Heart right ventricle (tissue), 16 donors: Measurements from ENCODE around the gene USP6. TPM values are rescaled to one million over a fixed set of nuclear protein-coding genes. Genes with fewer than 3 reads are reported as not detected.
A peak's percentile ranks its signal among the peaks of the same experiment; 100 is the strongest.
"Not testable (repeated sequence)": the region's sequence is repeated elsewhere in the genome, so short reads cannot be mapped to it uniquely, and the experiment has no call there.

ENCODE experiments used
- ATAC-seq, 8 donors: fragments of 200-7000 bp; cut with Tn5 transposase; one replicate each; pipeline ENCODE4 v1.9.1; 2020; ENCODE audit warnings: mild to moderate bottlenecking in 8 of 8, moderate library complexity in 8 of 8, moderate number of reproducible peaks in 1 of 8
- DNase-seq, 2 donors: peaks; one replicate each; pipeline ENCODE4 v3.0.0-alpha.2; 2020
- H3K27ac ChIP-seq, 10 donors: fragments of 200-600 bp; sonication (generic) in 2 of 10; one replicate each; pipeline versions ENCODE4 v1.5.0 to v1.8.0; 2020 to 2022; ENCODE audit warnings: mild to moderate bottlenecking in 3 of 10
- H3K27me3 ChIP-seq, 7 donors: fragments of 200-600 bp; one replicate each; pipeline ENCODE4 v1.8.0; 2021 to 2022; ENCODE audit warnings: mild to moderate bottlenecking in 2 of 7
- H3K36me3 ChIP-seq, 9 donors: fragments of 200-600 bp; sonication (generic) in 1 of 9; one replicate each; pipeline versions ENCODE4 v1.5.0 to v1.8.0; 2020 to 2022; ENCODE audit warnings: mild to moderate bottlenecking in 2 of 9
- H3K4me1 ChIP-seq, 9 donors: fragments of 200-600 bp; sonication (generic) in 1 of 9; one replicate each; pipeline versions ENCODE4 v1.5.0 to v1.8.0; 2020 to 2022; ENCODE audit warnings: mild to moderate bottlenecking in 4 of 9
- H3K4me3 ChIP-seq, 10 donors: fragments of 200-600 bp; sonication (generic) in 2 of 10; one replicate each; pipeline versions ENCODE4 v1.5.0 to v1.8.0; 2020 to 2022; ENCODE audit warnings: mild to moderate bottlenecking in 7 of 10, moderate library complexity in 2 of 10
- H3K9me3 ChIP-seq, 11 donors: fragments of 200-600 bp in 10 of 11; sonication (generic) in 2 of 11; one replicate each; pipeline versions ENCODE4 v1.5.0 to v1.8.0; 2013 to 2022; ENCODE audit warnings: mild to moderate bottlenecking in 2 of 11, control low read depth in 1 of 11, moderate library complexity in 1 of 11
- CTCF ChIP-seq, 9 donors: fragments of 200-600 bp; sonication (generic) in 2 of 9; IDR thresholded peaks; one replicate each; pipeline versions ENCODE4 v1.5.0 to v1.8.0; 2021 to 2022; ENCODE audit warnings: antibody characterized with exemption in 9 of 9, mild to moderate bottlenecking in 5 of 9, moderate library complexity in 1 of 9
- WGBS, 2 donors: extraction: QIAGEN DNeasy Blood & Tissue Kit; methylation state at CpG; one replicate each; pipeline ENCODE4 v1.1.7; 2013; ENCODE audit warnings: inconsistent platforms in 1 of 2; 5-methylcytosine and 5-hydroxymethylcytosine counted together
- intact Hi-C, 10 donors: fragments of 100-400 bp; cut with DNase I; formaldehyde crosslinking; loops; one replicate each; pipeline versions ENCODE4 v1.11.1 to v1.14.2; 2022
- polyA plus RNA-seq, 2 donors: library from polyadenylated mRNA; stranded (reverse); fragments of 200-250 nt; gene quantifications; one replicate each; pipeline ENCODE4 v1.2.3, GENCODE V29; 2013
- total RNA-seq, 10 donors: library from RNA; stranded (reverse); fragmentation: NEBNext Ultra II Directional in 3 of 10; extraction: Animal tissue kit (Norgen Biotek cat#: 25700) in 3 of 10; gene quantifications; one replicate each; pipeline versions ENCODE4 v1.2.1 to v1.2.4, GENCODE V29; 2021 to 2023
- donor health status: Arrhythmogenic right ventricular cardiomyopathy.
- donor health status: ischemic (EF 13 %, LVEDD 7.1; RV severe dilation, severe dysfunction).
- donor health status: healthy with polysubstance abuse.
- donor health status: DM: no; HTN: yes; CAD: no.
- donor health status: DM: no; HTN: no; CAD: no.
- donor health status: ischemic (EF 25% LVEDD 6.9; RV normal size, moderate dysfunction).
- donor health status: ischemic (EF 25% LVEDD 5.7; RV mildly dilated, moderate dysfunction).
- donor health status: healthy.
- donor health status: DM: yes; HTN: yes; CAD: no.
- donor health status: Ischemic cardiomyopathy.
- donor health status: ischemic (EF 35%, LVEDD 5.7; RV mildly dilated, moderate dysfunction).
- donor health status: nonischemic (EF 11% LVEDD 7.7; RV severe dilation, severe dysfunction).
- donor health status: DM: yes; HTN: yes; CAD: no.
- donor health status: PGD.
- donor health status: ischemic (EF 29% LVEDD 5.4; RV normal size, mild dysfunction).
- donor health status: nonischemic (EF 23%, LVEDD 6.1; RV moderate dilation, normal function).

Gene USP6
- total and polyA plus RNA-seq, 12 donors = 0.01 to 1.6 (median 0.06) TPM; not detected in 1

- Histone ChIP-seq H3K36me3 (no peaks in the 10 kb centered on the region), H3K4me1 (no peaks in the 10 kb centered on the region), H3K4me3 (no peak overlapping the region), H3K9me3 (no peaks in the 10 kb centered on the region), H3K27me3 (no peaks in the 10 kb centered on the region), H3K27ac (no peak overlapping the region)
- intact Hi-C loops = no loop called here
- no peak for DNase-seq
- ATAC-seq = no peak
- 87 to 95% methylated on average over 5 of the region's 5 CpGs for WGBS, 2 donors
- no peak for TF ChIP-seq CTCF (IDR thresholded peaks at IDR 0.05)
Observed at GRCh38 chr17:5139458-5139732, 23.6 kb downstream of the USP6 start.

- H3K27ac ChIP-seq, DNase-seq, H3K4me3 ChIP-seq, H3K4me1 ChIP-seq, H3K36me3 ChIP-seq, ATAC-seq, H3K9me3 ChIP-seq, intact Hi-C loops: not testable (repeated sequence)
- WGBS, 2 donors = 90% methylated on average over 14 to 15 of the region's 18 CpGs
- peaks cover 0 to 13% (median 0%) of the 10 kb centered on the region in 7 donors for H3K27me3 ChIP-seq
Observed at GRCh38 chr17:5142877-5143276, 27.0 kb downstream of the USP6 start.

- H3K4me3 ChIP-seq, H3K9me3 ChIP-seq, DNase-seq, ATAC-seq, H3K4me1 ChIP-seq, H3K36me3 ChIP-seq, intact Hi-C loops, H3K27ac ChIP-seq: not testable (repeated sequence)
- WGBS, 2 donors = 86 to 87% methylated on average over 1 of the region's 1 CpG
- H3K27me3 ChIP-seq = peaks cover 0 to 16% (median 0%) of the 10 kb centered on the region in 7 donors
Observed at GRCh38 chr17:5146122-5146521, 30.3 kb downstream of the USP6 start.

GRCh38 chr17:5160702-5161101, 44.9 kb downstream of the USP6 start:
- H3K27ac ChIP-seq, intact Hi-C loops, H3K27me3 ChIP-seq, H3K36me3 ChIP-seq, H3K4me3 ChIP-seq, DNase-seq, ATAC-seq, H3K4me1 ChIP-seq, H3K9me3 ChIP-seq: not testable (repeated sequence)
- 87 to 91% methylated on average over 1 of the region's 1 CpG for WGBS, 2 donors

GRCh38 chr17:5161793-5162192, 46.0 kb downstream of the USP6 start:
- 85 to 90% methylated on average over 3 of the region's 3 CpGs for WGBS, 2 donors

GRCh38 chr17:5164436-5164835, 48.6 kb downstream of the USP6 start:
- peaks cover 0 to 14% (median 0%) of the 10 kb centered on the region in 9 donors for H3K4me1 ChIP-seq
- no peak overlapping the region for H3K4me3 ChIP-seq
- ATAC-seq = peak in 1 of 8 donors; percentile 44
- no peak for DNase-seq
- WGBS, 2 donors = 75 to 78% methylated on average over 6 of the region's 6 CpGs
- intact Hi-C loops = no loop called here
- no peak overlapping the region for H3K27ac ChIP-seq
- TF ChIP-seq CTCF (IDR thresholded peaks at IDR 0.05) = no peak
- no peaks in the 10 kb centered on the region for H3K9me3 ChIP-seq
- H3K36me3 ChIP-seq = no peaks in the 10 kb centered on the region
- no peaks in the 10 kb centered on the region for H3K27me3 ChIP-seq

More at GRCh38 chr17:5161793-5162192, 46.0 kb downstream of the USP6 start:
- DNase-seq, H3K27ac ChIP-seq, H3K27me3 ChIP-seq, H3K4me3 ChIP-seq, H3K36me3 ChIP-seq, intact Hi-C loops, H3K9me3 ChIP-seq, ATAC-seq: not testable (repeated sequence)
- peaks cover 0 to 14% (median 0%) of the 10 kb centered on the region in 9 donors for H3K4me1 ChIP-seq

GRCh38 chr17:5165791-5166564, 50.1 kb downstream of the USP6 start:
- Histone ChIP-seq H3K27ac (peak overlapping the region in 1 of 10 donors; percentile 38), H3K4me1 (peaks cover 0 to 14% (median 0%) of the 10 kb centered on the region in 9 donors)
- DNase-seq, H3K9me3 ChIP-seq, intact Hi-C loops, H3K4me3 ChIP-seq, ATAC-seq, H3K36me3 ChIP-seq, H3K27me3 ChIP-seq: not testable (repeated sequence)
- WGBS, 2 donors = 69 to 74% methylated on average over 4 to 6 of the region's 7 CpGs

- ATAC-seq, H3K4me1 ChIP-seq, H3K27me3 ChIP-seq, DNase-seq, intact Hi-C loops, H3K27ac ChIP-seq, H3K4me3 ChIP-seq: not testable (repeated sequence)
- peaks cover 0 to 82% (median 29%) of the 10 kb centered on the region in 11 donors for H3K9me3 ChIP-seq
- 91 to 92% methylated on average over 7 of the region's 7 CpGs for WGBS, 2 donors
- peaks cover 0 to 52% (median 14%) of the 10 kb centered on the region in 9 donors for H3K36me3 ChIP-seq
Observed at GRCh38 chr17:5175027-5175426, 59.2 kb downstream of the USP6 start.
